ENCODE results near the gene PADI4. TPM values are rescaled to one million over a fixed set of nuclear protein-coding genes. Genes with fewer than 3 reads are reported as not detected.

Gene PADI4
- total and polyA plus RNA-seq, 2 donors (not counting 3 experiments of a cell fraction or from before 2014, with no cell fraction given) = not detected

GRCh38 chr1:17350083-17350482 lies 42.1 kb downstream of the PADI4 start:
- Histone ChIP-seq H3K4me2 (ENCODE audit: insufficient read depth, low read length) (no peak overlapping the region), H3K79me2 (ENCODE audit: control insufficient read depth, insufficient read depth, low read length) (no peaks in the 10 kb centered on the region), H3K27me3 (ENCODE audit: control insufficient read depth in 2 of 2, insufficient read depth in 2 of 2, low read length in 2 of 2) (no peaks in the 10 kb centered on the region), H3K9ac (replicated peaks; ENCODE audit: extremely low read depth, insufficient read depth, low read length) (no peak overlapping the region), H3K4me3 (replicated peaks in 1 of 3; ENCODE audit: insufficient read depth in 1 of 3, low read depth in 1 of 3, low read length in 3 of 3) (no peak overlapping the region), H3K36me3 (ENCODE audit: control insufficient read depth in 2 of 2, extremely low read depth in 1 of 2, insufficient read depth in 2 of 2, low read length in 2 of 2) (no peaks in the 10 kb centered on the region), H4K20me1 (replicated peaks; ENCODE audit: control insufficient read depth, extremely low read depth, insufficient read depth, low read length) (no peaks in the 10 kb centered on the region), H3K27ac (ENCODE audit: insufficient read depth, low read depth, low read length) (no peak overlapping the region), H3K4me1 (ENCODE audit: control insufficient read depth, extremely low read depth, insufficient read depth, low read length) (no peaks in the 10 kb centered on the region), H3K9me3 (replicated peaks; ENCODE audit: control insufficient read depth, insufficient read depth, low read length) (no peaks in the 10 kb centered on the region), H3K9me1 (replicated peaks; ENCODE audit: control insufficient read depth, extremely low read depth, insufficient read depth, low read length) (no peaks in the 10 kb centered on the region), H2AFZ (ENCODE audit: low read depth, low read length) (no peak overlapping the region)
- TF ChIP-seq JUN (IDR thresholded peaks at IDR 0.05; ENCODE audit: borderline replicate concordance, insufficient read depth, insufficient read length, low read depth) = no peak
- no peak for TF ChIP-seq MAX (IDR thresholded peaks at IDR 0.05; ENCODE audit: insufficient read depth, insufficient read length)
- no peak for TF ChIP-seq EZH2 (IDR thresholded peaks at IDR 0.05; ENCODE audit: borderline replicate concordance, low read depth, low read length, severe bottlenecking)
- TF ChIP-seq FOS (IDR thresholded peaks at IDR 0.05; ENCODE audit: borderline replicate concordance, insufficient read depth, low read length) = no peak
- TF ChIP-seq POLR2A (IDR thresholded peaks at IDR 0.05; ENCODE audit: low read depth, low read length) = no peak
- TF ChIP-seq POLR2AphosphoS5 (IDR thresholded peaks at IDR 0.05; ENCODE audit: insufficient read depth, low read depth, low read length) = no peak
- no peak for TF ChIP-seq CTCF (IDR thresholded peaks at IDR 0.05; ENCODE audit: extremely low read depth in 1 of 2, insufficient read depth in 1 of 2, low read depth in 1 of 2, low read length in 2 of 2)
- TF ChIP-seq MYC (IDR thresholded peaks at IDR 0.05; ENCODE audit: low read depth, low read length) = no peak
- TF ChIP-seq GATA2 (IDR thresholded peaks at IDR 0.05; ENCODE audit: insufficient read depth, insufficient read length, low read depth, low read length) = no peak
- no TSS peak for BruUV-seq (replicated peaks)
- FAIRE-seq (no peak), DNase-seq (ENCODE audit: low read depth, low spot score) (no peak)
- dilution Hi-C loops (cut with MboI; ENCODE audit: extremely low pct_ligation_motif_present, low sequenced_read_pairs) = no loop called here
- CTCF ChIA-PET = interaction anchor here (0.7 to 1.0 kb wide), 2 partner anchors 68 to 178 kb away, joined by 3 read pairs; no protein-coding TSS in a partner anchor
- POLR2A ChIA-PET = no interaction called here
- intact Hi-C loops (cut with micrococcal nuclease) = no loop called here
